ENCODE data around the gene PLSCR3.

Gene PLSCR3

GRCh38 chr17:7421186-7421585 lies 26.9 kb upstream of the PLSCR3 start (continued):
- TF ChIP-seq CSDC2 (CRISPR knock-in tag; IDR thresholded peaks at IDR 0.05) (no peak), PPARA (CRISPR knock-in tag; IDR thresholded peaks at IDR 0.05; ENCODE audit: borderline replicate concordance) (no peak), CREB5 (CRISPR knock-in tag; IDR thresholded peaks at IDR 0.05; ENCODE audit: low read depth) (no peak), BACH2 (CRISPR knock-in tag; IDR thresholded peaks at IDR 0.05; ENCODE audit: borderline replicate concordance) (no peak)

GRCh38 chr17:7419819-7420610 lies 25.7 kb upstream of the PLSCR3 start, which contains the start of gene SPEM1:
Gene SPEM1, plus strand, starts transcription at chr17:7420324. Its CDS starts 61 bp downstream, at chr17:7420385.
- ATAC-seq, result peak; percentile 15

GRCh38 chr17:7418472-7419152 lies 24.3 kb upstream of the PLSCR3 start:
- no peak for ATAC-seq
- no peak for TF ChIP-seq ZNF70 (CRISPR knock-in tag; IDR thresholded peaks at IDR 0.05)
- no peak for TF ChIP-seq ISL1 (CRISPR knock-in tag; IDR thresholded peaks at IDR 0.05)
- no peak for TF ChIP-seq OSR1 (CRISPR knock-in tag; IDR thresholded peaks at IDR 0.05)

More at GRCh38 chr17:7419819-7420610, 25.7 kb upstream of the PLSCR3 start, which contains the start of gene SPEM1:
- TF ChIP-seq CSRNP3 (CRISPR knock-in tag; IDR thresholded peaks at IDR 0.05) (no peak), RARB (CRISPR knock-in tag; IDR thresholded peaks at IDR 0.05) (no peak), ARNTL (CRISPR knock-in tag; IDR thresholded peaks at IDR 0.05; ENCODE audit: borderline replicate concordance, low read depth) (no peak), ISL1 (CRISPR knock-in tag; IDR thresholded peaks at IDR 0.05) (no peak), SNAI2 (CRISPR knock-in tag; IDR thresholded peaks at IDR 0.05) (no peak), ZFP30 (CRISPR knock-in tag; IDR thresholded peaks at IDR 0.05) (no peak), PATZ1 (CRISPR knock-in tag; IDR thresholded peaks at IDR 0.05; ENCODE audit: borderline replicate concordance) (no peak), ZFP3 (CRISPR knock-in tag; IDR thresholded peaks at IDR 0.05) (no peak), ZNF565 (CRISPR knock-in tag; conservative IDR thresholded peaks at IDR 0.05; ENCODE audit: low read depth) (no peak), CREB5 (CRISPR knock-in tag; IDR thresholded peaks at IDR 0.05; ENCODE audit: low read depth) (no peak), CSDC2 (CRISPR knock-in tag; IDR thresholded peaks at IDR 0.05) (no peak), BACH2 (CRISPR knock-in tag; IDR thresholded peaks at IDR 0.05; ENCODE audit: borderline replicate concordance) (no peak)

GRCh38 chr17:7417056-7417655 lies 22.8 kb upstream of the PLSCR3 start:
- ATAC-seq, result no peak
- TF ChIP-seq BACH2 (CRISPR knock-in tag; IDR thresholded peaks at IDR 0.05; ENCODE audit: borderline replicate concordance) (no peak), ZFP3 (CRISPR knock-in tag; IDR thresholded peaks at IDR 0.05) (no peak), CSDC2 (CRISPR knock-in tag; IDR thresholded peaks at IDR 0.05) (no peak), GLIS3 (CRISPR knock-in tag; IDR thresholded peaks at IDR 0.05) (no peak), POU6F1 (CRISPR knock-in tag; IDR thresholded peaks at IDR 0.05; ENCODE audit: borderline replicate concordance, low read depth) (no peak), ZFP30 (CRISPR knock-in tag; IDR thresholded peaks at IDR 0.05) (no peak), ZNF8 (CRISPR knock-in tag; IDR thresholded peaks at IDR 0.05) (no peak), ESRRG (CRISPR knock-in tag; IDR thresholded peaks at IDR 0.05) (no peak), TSHZ2 (CRISPR knock-in tag; IDR thresholded peaks at IDR 0.05) (no peak), TOX (CRISPR knock-in tag; IDR thresholded peaks at IDR 0.05; ENCODE audit: borderline replicate concordance) (no peak), ARNTL (CRISPR knock-in tag; IDR thresholded peaks at IDR 0.05; ENCODE audit: borderline replicate concordance, low read depth) (no peak), CSRNP3 (CRISPR knock-in tag; IDR thresholded peaks at IDR 0.05) (no peak)
